Measurements from ENCODE around the gene AQP6.

GRCh38 chr12:49972641-49973360 is at the start of gene AQP6:
- TF ChIP-seq, protein P1, sequence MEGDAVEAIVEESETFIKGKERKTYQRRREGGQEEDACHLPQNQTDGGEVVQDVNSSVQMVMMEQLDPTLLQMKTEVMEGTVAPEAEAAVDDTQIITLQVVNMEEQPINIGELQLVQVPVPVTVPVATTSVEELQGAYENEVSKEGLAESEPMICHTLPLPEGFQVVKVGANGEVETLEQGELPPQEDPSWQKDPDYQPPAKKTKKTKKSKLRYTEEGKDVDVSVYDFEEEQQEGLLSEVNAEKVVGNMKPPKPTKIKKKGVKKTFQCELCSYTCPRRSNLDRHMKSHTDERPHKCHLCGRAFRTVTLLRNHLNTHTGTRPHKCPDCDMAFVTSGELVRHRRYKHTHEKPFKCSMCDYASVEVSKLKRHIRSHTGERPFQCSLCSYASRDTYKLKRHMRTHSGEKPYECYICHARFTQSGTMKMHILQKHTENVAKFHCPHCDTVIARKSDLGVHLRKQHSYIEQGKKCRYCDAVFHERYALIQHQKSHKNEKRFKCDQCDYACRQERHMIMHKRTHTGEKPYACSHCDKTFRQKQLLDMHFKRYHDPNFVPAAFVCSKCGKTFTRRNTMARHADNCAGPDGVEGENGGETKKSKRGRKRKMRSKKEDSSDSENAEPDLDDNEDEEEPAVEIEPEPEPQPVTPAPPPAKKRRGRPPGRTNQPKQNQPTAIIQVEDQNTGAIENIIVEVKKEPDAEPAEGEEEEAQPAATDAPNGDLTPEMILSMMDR (IDR thresholded peaks at IDR 0.05), result no peak
- TF ChIP-seq ZFX (IDR thresholded peaks at IDR 0.05; ENCODE audit: borderline replicate concordance), result no peak
